PC-9 (cell line): Measurements from ENCODE around the gene TUBA1A. TPM values are rescaled to one million over a fixed set of nuclear protein-coding genes. Genes with fewer than 3 reads are reported as not detected.
A peak's percentile ranks its signal among the peaks of the same experiment; 100 is the strongest.

ENCODE experiments used
- BruUV-seq: library from RNA; stranded (reverse); fragments of 400-500 nt; replicated peaks from 2 replicates; lab custom pipeline; 2021; lab: Mats Ljungman, UMichigan
- CTCF ChIA-PET: fragments of 300-600 bp; sonication (Branson Sonifier 250); formaldehyde crosslinking; loops from one replicate; lab custom pipeline; 2022; ENCODE audit warnings: antibody characterized with exemption; lab: Charles Lee
- POLR2A ChIA-PET: fragments of 300-600 bp; sonication (Branson Sonifier 250); formaldehyde crosslinking; loops from one replicate; lab custom pipeline; 2022; ENCODE audit warnings: antibody characterized with exemption; ENCODE audit not compliant: unreplicated experiment; lab: Charles Lee
- DNase-seq, 2 experiments: peaks; one replicate each; pipeline versions ENCODE4 v3.0.0 to v3.0.0-alpha.2; 2015 to 2022; ENCODE audit warnings: mixed read lengths in 1 of 2
- H2AFZ ChIP-seq: fragments of 200-600 bp; sonication (generic); 2 replicates; pipeline ENCODE4 v1.8.1; 2017; ENCODE audit warnings: antibody characterized with exemption
- H3F3A ChIP-seq: fragments of 200-600 bp; sonication (generic); 2 replicates; pipeline ENCODE4 v1.8.1; 2017; ENCODE audit warnings: antibody characterized with exemption, mild to moderate bottlenecking, low read depth; ENCODE audit not compliant: insufficient read depth
- H3K27ac ChIP-seq: fragments of 200-600 bp; sonication (generic); 2 replicates; pipeline ENCODE4 v1.6.1; 2016; ENCODE audit warnings: mixed run types
- H3K27me3 ChIP-seq: fragments of 200-600 bp; sonication (generic); 2 replicates; pipeline ENCODE4 v1.6.1; 2016; ENCODE audit warnings: low read depth, mixed run types; ENCODE audit not compliant: insufficient read depth
- H3K36me3 ChIP-seq: fragments of 200-600 bp; sonication (generic); 2 replicates; pipeline ENCODE4 v1.6.1; 2016; ENCODE audit warnings: low read depth, mixed run types
- H3K4me1 ChIP-seq: fragments of 200-600 bp; sonication (generic); replicated peaks from 2 replicates; pipeline ENCODE4 v1.6.1; 2016; ENCODE audit warnings: mixed run types; ENCODE audit not compliant: insufficient read depth
- H3K4me2 ChIP-seq: fragments of 200-600 bp; sonication (generic); 2 replicates; pipeline ENCODE4 v1.6.1; 2017; ENCODE audit warnings: mixed run types
- H3K4me3 ChIP-seq: fragments of 200-600 bp; sonication (generic); 2 replicates; pipeline ENCODE4 v1.6.1; 2016; ENCODE audit warnings: mixed run types
- H3K79me2 ChIP-seq: fragments of 200-600 bp; sonication (generic); 2 replicates; pipeline ENCODE4 v1.6.1; 2017; ENCODE audit warnings: low read depth, mixed run types
- H3K9me2 ChIP-seq: fragments of 200-600 bp; sonication (generic); 2 replicates; pipeline ENCODE4 v1.8.1; 2017; ENCODE audit warnings: mild to moderate bottlenecking; ENCODE audit not compliant: insufficient read depth
- H3K9me3 ChIP-seq: fragments of 200-600 bp; sonication (generic); 2 replicates; pipeline ENCODE4 v1.8.1; 2016; ENCODE audit warnings: low read depth; ENCODE audit not compliant: insufficient read depth
- H4K20me1 ChIP-seq: fragments of 200-600 bp; sonication (generic); 2 replicates; pipeline ENCODE4 v1.8.1; 2017; ENCODE audit not compliant: insufficient read depth
- EZH2 ChIP-seq: fragments of 200-600 bp; sonication (generic); IDR thresholded peaks from 2 replicates; pipeline ENCODE4 v1.8.0; 2017; ENCODE audit warnings: antibody characterized with exemption, low read depth
- intact Hi-C: fragments of 100-400 bp; cut with micrococcal nuclease; formaldehyde crosslinking; loops from one replicate; pipeline ENCODE4 v1.10.0; 2022; ENCODE audit not compliant: unreplicated experiment
- total RNA-seq: library from RNA; stranded (reverse); gene quantifications from 2 replicates; pipeline ENCODE4 v1.2.3, GENCODE V29; 2021
- TF ChIP-seq, protein P1 (sequence below): fragments of 200-600 bp; sonication (generic); conservative IDR thresholded peaks from 2 replicates; pipeline ENCODE4 v1.6.1; 2017; ENCODE audit warnings: mixed run types, antibody characterized with exemption, mild to moderate bottlenecking, moderate library complexity

The TUBA1A gene
- total RNA-seq, 1 experiment from 2014 or later, result 14.2 TPM

DNA sequence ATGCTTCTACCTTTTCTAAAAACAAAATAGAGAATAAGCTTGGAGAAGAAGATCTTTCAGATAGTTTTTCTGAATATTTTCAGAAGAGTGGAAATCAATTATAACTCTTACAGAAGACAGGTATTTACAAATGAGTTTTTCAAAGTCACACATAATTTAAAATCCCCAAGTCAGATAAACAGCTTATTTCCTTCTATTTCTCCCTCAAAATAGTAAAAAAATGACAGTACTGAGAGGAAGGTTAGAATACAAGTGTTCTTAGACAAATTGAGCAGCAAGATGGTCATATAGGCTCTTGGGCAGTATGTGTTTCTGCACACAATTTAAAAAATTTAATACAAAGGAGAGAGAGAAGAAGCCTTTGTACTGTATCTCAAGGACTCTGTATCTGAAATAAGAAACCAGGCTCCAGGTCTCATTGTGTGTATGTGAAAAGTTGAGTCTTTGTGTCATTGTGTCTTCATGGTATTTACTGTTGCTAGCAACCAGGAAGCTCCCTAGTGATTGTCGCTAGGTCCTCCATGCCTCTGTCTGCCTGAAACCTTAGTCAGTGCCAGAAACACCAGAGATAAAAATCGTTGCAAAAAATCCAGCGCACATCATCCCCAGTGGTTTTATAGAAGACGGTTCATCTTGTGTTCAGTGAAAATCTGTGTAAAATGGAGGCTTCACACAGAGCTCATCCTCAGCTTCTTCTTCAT lies 12.9 kb upstream of the TUBA1A start:
- H3K36me3 ChIP-seq, result no peaks in the 10 kb centered on the region
- H3F3A ChIP-seq, result peaks cover 21% of the 10 kb centered on the region
- ChIA-PET POLR2A (interaction anchor here (0.7 to 0.9 kb wide), 4 partner anchors 13 to 151 kb away, joined by 3 to 10 read pairs (median 4); partner anchors contain the start of gene TUBA1A), CTCF (interaction anchor here (0.6 to 0.7 kb wide), 3 partner anchors 23 to 224 kb away, joined by 3 to 20 read pairs (median 6); partner anchors contain the start of genes TUBA1B and WNT1)
- no peak for TF ChIP-seq EZH2
- TF ChIP-seq, protein P1, sequence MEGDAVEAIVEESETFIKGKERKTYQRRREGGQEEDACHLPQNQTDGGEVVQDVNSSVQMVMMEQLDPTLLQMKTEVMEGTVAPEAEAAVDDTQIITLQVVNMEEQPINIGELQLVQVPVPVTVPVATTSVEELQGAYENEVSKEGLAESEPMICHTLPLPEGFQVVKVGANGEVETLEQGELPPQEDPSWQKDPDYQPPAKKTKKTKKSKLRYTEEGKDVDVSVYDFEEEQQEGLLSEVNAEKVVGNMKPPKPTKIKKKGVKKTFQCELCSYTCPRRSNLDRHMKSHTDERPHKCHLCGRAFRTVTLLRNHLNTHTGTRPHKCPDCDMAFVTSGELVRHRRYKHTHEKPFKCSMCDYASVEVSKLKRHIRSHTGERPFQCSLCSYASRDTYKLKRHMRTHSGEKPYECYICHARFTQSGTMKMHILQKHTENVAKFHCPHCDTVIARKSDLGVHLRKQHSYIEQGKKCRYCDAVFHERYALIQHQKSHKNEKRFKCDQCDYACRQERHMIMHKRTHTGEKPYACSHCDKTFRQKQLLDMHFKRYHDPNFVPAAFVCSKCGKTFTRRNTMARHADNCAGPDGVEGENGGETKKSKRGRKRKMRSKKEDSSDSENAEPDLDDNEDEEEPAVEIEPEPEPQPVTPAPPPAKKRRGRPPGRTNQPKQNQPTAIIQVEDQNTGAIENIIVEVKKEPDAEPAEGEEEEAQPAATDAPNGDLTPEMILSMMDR, result no peak
- H3K4me3 ChIP-seq, result peak overlapping the region; percentile 21; the same call in 1 of the 2 replicates
- H3K9me2 ChIP-seq, result no peaks in the 10 kb centered on the region
- no peaks in the 10 kb centered on the region for H3K79me2 ChIP-seq
- H2AFZ ChIP-seq, result no peak overlapping the region
- no peaks in the 10 kb centered on the region for H4K20me1 ChIP-seq
- peak overlapping the region; percentile 88 for H3K27ac ChIP-seq
- intact Hi-C loops, result loop anchor here (2.0 to 5.0 kb wide), 2 partner anchors 21 to 69 kb away; partner anchors contain the start of gene TUBA1B
- no peaks in the 10 kb centered on the region for H3K9me3 ChIP-seq
- no peaks in the 10 kb centered on the region for H3K27me3 ChIP-seq
- DNase-seq, result peak; percentile 64 to 82
- peak overlapping the region; percentile 66 for H3K4me2 ChIP-seq
- peaks cover 29% of the 10 kb centered on the region for H3K4me1 ChIP-seq
- BruUV-seq, result TSS peak; percentile 65

DNA sequence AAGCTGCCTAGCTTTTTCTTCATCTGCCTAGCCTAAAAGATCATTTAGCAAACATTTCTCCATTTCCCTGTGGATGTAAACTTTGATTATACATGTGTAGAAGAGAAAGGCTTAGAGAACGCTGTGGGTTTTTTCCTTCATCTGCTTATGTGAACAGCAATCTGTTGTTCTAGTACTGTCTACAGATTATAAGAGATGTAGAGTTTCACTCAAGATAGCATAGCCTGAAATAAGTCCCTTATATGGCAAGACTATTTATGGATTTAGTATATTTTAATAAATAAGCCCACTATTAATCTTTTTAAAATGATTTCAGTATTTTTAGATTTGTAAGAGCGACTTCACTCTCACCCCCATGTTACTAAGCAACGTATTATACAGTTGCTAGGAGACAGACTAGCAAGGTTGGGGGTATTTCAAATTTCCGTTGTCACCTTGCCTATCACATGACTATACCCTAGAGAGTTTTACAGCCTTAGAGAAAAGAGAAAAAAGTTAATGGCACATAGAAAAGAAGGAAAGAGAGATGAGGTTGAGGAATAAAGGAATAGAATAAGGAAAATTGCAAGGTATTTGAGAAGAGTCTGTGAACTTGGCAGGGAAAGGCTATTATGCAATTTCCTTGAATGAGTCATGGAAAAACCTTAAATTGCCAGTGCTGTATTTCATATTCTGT lies 12.2 kb upstream of the TUBA1A start:
- CTCF ChIA-PET, result interaction anchor here (0.6 kb wide), 1 partner anchor 70 kb away, joined by 20 read pairs; the partner anchor contains the start of gene TUBA1B
- DNase-seq, result peak; percentile 7 to 78
- intact Hi-C loops, result loop anchor here (5.0 kb wide), 1 partner anchor 69 kb away; the partner anchor contains the start of gene TUBA1B
- Histone ChIP-seq H3K4me3 (no peak overlapping the region; the same call in 1 of the 2 replicates), H3K36me3 (no peaks in the 10 kb centered on the region), H3K9me2 (no peaks in the 10 kb centered on the region), H3K27me3 (no peaks in the 10 kb centered on the region), H3F3A (peaks cover 21% of the 10 kb centered on the region), H2AFZ (no peak overlapping the region; the same call in 1 of the 2 replicates), H4K20me1 (no peaks in the 10 kb centered on the region), H3K27ac (peak overlapping the region; percentile 88), H3K4me2 (peak overlapping the region; percentile 66), H3K9me3 (no peaks in the 10 kb centered on the region), H3K79me2 (no peaks in the 10 kb centered on the region), H3K4me1 (peaks cover 29% of the 10 kb centered on the region)
- TF ChIP-seq, protein P1, result no peak
- no peak for TF ChIP-seq EZH2
- POLR2A ChIA-PET, result interaction anchor here (0.7 to 0.9 kb wide), 2 partner anchors 12 to 68 kb away, joined by 6 to 10 read pairs; partner anchors contain the start of gene TUBA1A
- no TSS peak for BruUV-seq

DNA sequence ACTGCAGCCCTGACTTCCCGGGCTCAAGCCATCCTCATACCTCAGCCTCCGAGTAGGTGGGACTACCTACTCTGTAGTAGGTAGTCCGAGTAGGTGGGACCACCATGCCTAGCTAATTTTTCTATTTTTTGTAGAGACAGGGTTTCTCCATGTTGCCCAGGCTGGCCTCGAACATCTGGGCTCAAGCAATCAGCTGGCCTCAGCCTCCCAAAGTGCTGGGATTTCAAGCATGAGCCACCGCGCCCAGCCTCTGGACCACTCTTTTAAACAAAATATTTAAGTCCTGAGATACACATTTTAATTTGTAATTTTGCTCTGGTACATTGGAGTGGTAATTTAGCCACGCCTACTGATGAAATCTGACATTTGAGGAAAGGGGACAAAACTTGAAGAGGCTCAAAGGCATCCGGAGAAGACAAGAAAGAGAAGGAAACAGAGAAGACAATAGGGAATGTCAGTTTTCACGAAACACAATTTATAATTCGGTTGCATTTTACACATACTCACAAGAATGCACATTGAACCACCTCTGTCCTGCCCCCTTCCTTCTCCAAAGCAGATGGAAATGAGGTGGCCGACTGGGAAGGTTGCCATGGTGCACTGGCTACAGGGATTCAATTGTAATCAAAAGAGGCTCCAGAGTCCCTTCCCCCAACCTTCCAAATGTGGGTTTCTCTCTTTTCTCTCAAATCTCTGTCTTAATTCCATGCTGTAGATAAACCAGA lies 9.7 kb upstream of the TUBA1A start:
- Histone ChIP-seq H4K20me1 (no peaks in the 10 kb centered on the region), H3K4me2 (no peak overlapping the region), H3K27ac (no peak overlapping the region), H3F3A (peaks cover 21% of the 10 kb centered on the region), H3K9me3 (no peaks in the 10 kb centered on the region), H3K27me3 (no peaks in the 10 kb centered on the region), H2AFZ (no peak overlapping the region), H3K4me3 (no peak overlapping the region), H3K36me3 (no peaks in the 10 kb centered on the region), H3K9me2 (no peaks in the 10 kb centered on the region), H3K79me2 (no peaks in the 10 kb centered on the region), H3K4me1 (peaks cover 29% of the 10 kb centered on the region)
- BruUV-seq, result no TSS peak
- TF ChIP-seq, protein P1, result no peak
- no peak for TF ChIP-seq EZH2
- peak in 1 of 2 experiments; percentile 21 for DNase-seq
- ChIA-PET POLR2A (no interaction called here), CTCF (no interaction called here)
- intact Hi-C loops, result no loop called here
